Neural progenitor cell (in vitro differentiated cells): ENCODE results near the gene RUNX1. TPM values are rescaled to one million over a fixed set of nuclear protein-coding genes. Genes with fewer than 3 reads are reported as not detected.
"Not testable (repeated sequence)": the region's sequence is repeated elsewhere in the genome, so short reads cannot be mapped to it uniquely, and the experiment has no call there.

Source experiments
- DNase-seq: peaks from one replicate; pipeline ENCODE4 v3.0.0-alpha.2; 2016; ENCODE audit warnings: low spot score
- H2AFZ ChIP-seq: fragments of 200-600 bp; sonication (generic); replicated peaks from 2 replicates; pipeline ENCODE4 v1.6.1; 2016; ENCODE audit warnings: antibody characterized with exemption
- H3F3A ChIP-seq: fragments of 200-600 bp; sonication (generic); 2 replicates; pipeline ENCODE4 v1.6.1; 2016; ENCODE audit warnings: antibody characterized with exemption, low read depth
- H3K27ac ChIP-seq: fragments of 200-600 bp; sonication (generic); 2 replicates; pipeline ENCODE4 v1.5.1; 2016; ENCODE audit warnings: mild to moderate bottlenecking
- H3K27me3 ChIP-seq: fragments of 200-600 bp; sonication (generic); 2 replicates; pipeline ENCODE4 v1.6.1; 2016; ENCODE audit warnings: mild to moderate bottlenecking, moderate library complexity
- H3K36me3 ChIP-seq: fragments of 200-600 bp; sonication (generic); 2 replicates; pipeline ENCODE4 v1.5.1; 2016
- H3K4me1 ChIP-seq: fragments of 200-600 bp; sonication (generic); 2 replicates; pipeline ENCODE4 v1.6.1; 2016; ENCODE audit warnings: mixed run types
- H3K4me2 ChIP-seq: fragments of 200-600 bp; sonication (generic); 2 replicates; pipeline ENCODE4 v1.6.1; 2016
- H3K4me3 ChIP-seq: fragments of 200-600 bp; sonication (generic); 2 replicates; pipeline ENCODE4 v1.5.1; 2016
- H3K79me2 ChIP-seq: fragments of 200-600 bp; sonication (generic); 2 replicates; pipeline ENCODE4 v1.6.1; 2016; ENCODE audit warnings: low read depth
- H3K9ac ChIP-seq: fragments of 200-600 bp; sonication (generic); 2 replicates; pipeline ENCODE4 v1.6.1; 2016
- H3K9me3 ChIP-seq: fragments of 200-600 bp; sonication (generic); 2 replicates; pipeline ENCODE4 v1.5.1; 2016; ENCODE audit warnings: low read depth
- H4K20me1 ChIP-seq: fragments of 200-600 bp; sonication (generic); 2 replicates; pipeline ENCODE4 v1.6.1; 2016; ENCODE audit warnings: low read depth
- H3K27ac Mint-ChIP-seq: 3 replicates; pipeline ENCODE4 v1.8.0; 2021; ENCODE audit warnings: mixed read lengths
- H3K27me3 Mint-ChIP-seq: 2 replicates; pipeline ENCODE4 v1.8.0; 2022; ENCODE audit warnings: low read depth, mild to moderate bottlenecking, inconsistent platforms, moderate library complexity, mixed read lengths; ENCODE audit not compliant: insufficient read depth
- H3K36me3 Mint-ChIP-seq: 3 replicates; pipeline ENCODE4 v1.8.0; 2021; ENCODE audit warnings: mixed read lengths
- H3K4me1 Mint-ChIP-seq: 3 replicates; pipeline ENCODE4 v1.8.0; 2021; ENCODE audit warnings: mixed read lengths
- H3K4me3 Mint-ChIP-seq: 3 replicates; pipeline ENCODE4 v1.8.0; 2021; ENCODE audit warnings: mild to moderate bottlenecking, moderate library complexity, mixed read lengths
- H3K9me3 Mint-ChIP-seq: 3 replicates; pipeline ENCODE4 v1.8.0; 2020; ENCODE audit warnings: mixed read lengths
- CTCF ChIP-seq: fragments of 200-600 bp; sonication (generic); IDR thresholded peaks from 2 replicates; pipeline ENCODE4 v1.5.1; 2017; ENCODE audit warnings: antibody characterized with exemption, mild to moderate bottlenecking
- EZH2 ChIP-seq: fragments of 200-600 bp; sonication (generic); IDR thresholded peaks from 2 replicates; pipeline ENCODE4 v1.6.1; 2017; ENCODE audit warnings: antibody characterized with exemption, mild to moderate bottlenecking, moderate library complexity
- EZH2phosphoT487 ChIP-seq: fragments of 200-600 bp; sonication (generic); IDR thresholded peaks from 2 replicates; pipeline ENCODE4 v1.6.1; 2017; ENCODE audit warnings: antibody characterized with exemption
- total RNA-seq: library from RNA; depleted of rRNA; stranded (reverse); fragments of >200 nt; gene quantifications from 2 replicates; pipeline ENCODE4 v1.2.3, GENCODE V29; 2015; ENCODE audit warnings: low replicate concordance

Gene RUNX1
- total RNA-seq, 1 donor from 2014 or later = 0.09 TPM

GRCh38 chr21:34806423-34806822 is 242.7 kb downstream of the RUNX1 start:
- no peak for DNase-seq
- H3K27ac ChIP-seq = no peak overlapping the region
- H3K36me3 ChIP-seq = no peaks in the 10 kb centered on the region
- Mint-ChIP-seq H3K27ac (no peak overlapping the region), H3K4me1 (peaks cover 8% of the 10 kb centered on the region), H3K36me3 (no peaks in the 10 kb centered on the region), H3K4me3 (no peak overlapping the region), H3K9me3 (peaks cover 12% of the 10 kb centered on the region), H3K27me3 (peaks cover 3% of the 10 kb centered on the region)
- no peak for TF ChIP-seq EZH2phosphoT487
- TF ChIP-seq CTCF = no peak
- TF ChIP-seq EZH2 = no peak
- H3K9ac ChIP-seq = no peak overlapping the region
- no peaks in the 10 kb centered on the region for H3K9me3 ChIP-seq
- no peak overlapping the region for H2AFZ ChIP-seq
- H3K4me2 ChIP-seq = no peak overlapping the region
- H3F3A ChIP-seq = no peaks in the 10 kb centered on the region
- no peaks in the 10 kb centered on the region for H3K27me3 ChIP-seq
- peaks cover 7% of the 10 kb centered on the region for H3K4me1 ChIP-seq
- H3K79me2 ChIP-seq = no peaks in the 10 kb centered on the region
- H4K20me1 ChIP-seq = no peaks in the 10 kb centered on the region
- no peak overlapping the region for H3K4me3 ChIP-seq

GRCh38 chr21:34805157-34805556 is 243.9 kb downstream of the RUNX1 start:
- no peak overlapping the region for H3K27ac Mint-ChIP-seq
- DNase-seq = no peak

GRCh38 chr21:34804584-34804983 is 244.5 kb downstream of the RUNX1 start:
- not testable (repeated sequence) for H3F3A ChIP-seq, H3K36me3 ChIP-seq, H3K4me3 Mint-ChIP-seq, DNase-seq, H3K79me2 ChIP-seq, H4K20me1 ChIP-seq, H3K4me2 ChIP-seq, H3K27ac ChIP-seq, H3K27me3 Mint-ChIP-seq, H3K36me3 Mint-ChIP-seq, H3K4me3 ChIP-seq, H3K9me3 ChIP-seq, H3K4me1 Mint-ChIP-seq, H3K27me3 ChIP-seq, H3K9ac ChIP-seq, H2AFZ ChIP-seq, H3K4me1 ChIP-seq, H3K27ac Mint-ChIP-seq
- peaks cover 12% of the 10 kb centered on the region for H3K9me3 Mint-ChIP-seq

More at GRCh38 chr21:34805157-34805556, 243.9 kb downstream of the RUNX1 start:
- Histone ChIP-seq H4K20me1 (no peaks in the 10 kb centered on the region), H3F3A (no peaks in the 10 kb centered on the region), H3K9me3 (no peaks in the 10 kb centered on the region), H3K4me1 (no peaks in the 10 kb centered on the region), H3K36me3 (no peaks in the 10 kb centered on the region), H3K27ac (no peak overlapping the region), H3K4me2 (no peak overlapping the region), H3K27me3 (no peaks in the 10 kb centered on the region), H3K4me3 (no peak overlapping the region), H3K79me2 (no peaks in the 10 kb centered on the region), H2AFZ (no peak overlapping the region), H3K9ac (no peak overlapping the region)
- Mint-ChIP-seq H3K4me3 (no peak overlapping the region), H3K4me1 (no peaks in the 10 kb centered on the region), H3K27me3 (peaks cover 3% of the 10 kb centered on the region), H3K36me3 (no peaks in the 10 kb centered on the region), H3K9me3 (peaks cover 12% of the 10 kb centered on the region)
- TF ChIP-seq EZH2phosphoT487 (no peak), CTCF (no peak), EZH2 (no peak)

GRCh38 chr21:34803782-34804370 is 245.2 kb downstream of the RUNX1 start:
- no peaks in the 10 kb centered on the region for H4K20me1 ChIP-seq
- no peak overlapping the region for H3K4me3 ChIP-seq
- H3F3A ChIP-seq = no peaks in the 10 kb centered on the region
- H3K36me3 ChIP-seq = no peaks in the 10 kb centered on the region
- H3K9ac ChIP-seq = no peak overlapping the region
- DNase-seq = no peak
- TF ChIP-seq EZH2phosphoT487 (no peak), CTCF (no peak), EZH2 (no peak)
- no peaks in the 10 kb centered on the region for H3K36me3 Mint-ChIP-seq
- H3K27me3 ChIP-seq = no peaks in the 10 kb centered on the region
- H3K4me1 Mint-ChIP-seq = no peaks in the 10 kb centered on the region
- H3K79me2 ChIP-seq = no peaks in the 10 kb centered on the region
- no peak overlapping the region for H3K27ac ChIP-seq
- peaks cover 3% of the 10 kb centered on the region for H3K27me3 Mint-ChIP-seq
- H3K27ac Mint-ChIP-seq = no peak overlapping the region
- H2AFZ ChIP-seq = no peak overlapping the region
- H3K4me3 Mint-ChIP-seq = no peak overlapping the region
- H3K4me1 ChIP-seq = no peaks in the 10 kb centered on the region
- H3K9me3 Mint-ChIP-seq = peaks cover 12% of the 10 kb centered on the region
- H3K9me3 ChIP-seq = no peaks in the 10 kb centered on the region
- no peak overlapping the region for H3K4me2 ChIP-seq
